T-helper 2 cell treated with Interferon-gamma antibody and Interleukin-4, amounts not matched to agents 100 ng/mL and 5 ng/mL, for 36 hours (primary cell): ENCODE measurements around the gene ATP1B2. TPM values are rescaled to one million over a fixed set of nuclear protein-coding genes. Genes with fewer than 3 reads are reported as not detected.

Source experiments
- intact Hi-C: fragments of 100-400 bp; cut with micrococcal nuclease; formaldehyde crosslinking; loops from one replicate; pipeline ENCODE4 v1.15.1; 2023
- total RNA-seq: library from RNA; stranded (reverse); gene quantifications from 2 replicates; pipeline ENCODE4 v1.2.3, GENCODE V29; 2022

The ATP1B2 gene
- total RNA-seq, 1 donor from 2014 or later: 0.16 TPM

DNA sequence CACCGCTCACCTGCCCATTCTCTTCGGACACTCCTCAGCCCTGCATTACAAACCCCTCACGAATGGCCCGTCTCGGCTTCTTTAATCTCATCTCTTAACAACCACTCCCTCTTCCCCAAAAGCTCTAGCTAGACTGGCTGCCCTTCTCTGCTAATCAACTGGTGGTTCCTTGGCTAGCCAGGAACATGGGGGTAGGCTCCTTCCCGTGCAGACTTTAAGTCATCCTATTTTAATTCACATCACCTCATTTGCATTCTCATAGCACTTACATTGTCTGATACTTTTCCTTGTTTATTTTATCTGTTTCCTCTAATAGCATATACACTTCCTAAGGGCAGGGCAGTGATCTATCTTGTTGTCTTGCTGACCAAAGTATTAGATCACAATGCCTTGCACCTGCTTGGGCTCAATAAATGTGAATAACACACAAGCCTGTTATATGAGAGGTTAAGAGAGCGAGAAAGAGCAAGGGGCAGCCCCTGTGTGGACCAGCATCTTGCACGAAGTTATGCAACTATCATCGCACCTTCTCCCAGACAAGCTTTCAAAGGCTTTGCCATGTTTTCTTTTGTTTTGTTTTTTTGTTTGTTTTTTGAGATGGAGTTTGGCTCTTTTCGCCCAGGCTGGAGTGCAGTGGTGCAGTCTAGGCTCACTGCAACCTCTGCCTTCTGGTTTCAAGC, 26.8 kb downstream of the ATP1B2 start:
- intact Hi-C loops: no loop called here

DNA sequence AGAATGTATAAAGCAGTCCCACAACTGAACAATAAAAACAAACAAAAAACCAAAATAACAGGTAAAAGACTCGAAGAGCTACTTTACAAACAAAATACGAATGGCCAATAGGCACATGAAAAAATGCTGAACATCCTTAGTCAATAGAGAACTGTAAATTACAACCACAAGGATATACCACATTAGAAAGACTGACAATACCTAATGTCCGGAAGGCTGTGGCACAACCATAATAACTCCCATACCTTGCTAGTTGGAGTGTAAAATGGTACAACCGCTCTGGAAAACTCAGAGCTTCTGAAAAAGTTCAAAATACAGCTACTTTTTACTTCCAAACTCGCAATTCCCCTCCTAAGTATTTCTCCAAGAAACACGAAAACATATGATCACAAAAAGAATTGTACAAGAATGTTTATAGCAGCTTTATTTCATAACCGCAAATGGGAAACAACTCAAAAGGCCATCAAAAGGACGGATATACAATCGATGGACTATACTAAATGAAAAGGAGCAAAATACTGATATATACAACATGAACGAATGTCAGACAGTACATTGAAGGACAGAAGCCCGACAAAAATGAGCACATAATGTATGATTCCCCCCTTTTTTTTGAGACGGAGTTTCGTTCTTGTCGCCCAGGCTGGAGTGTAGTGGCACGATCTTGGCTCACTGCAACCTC, 34.3 kb downstream of the ATP1B2 start:
- intact Hi-C loops: loop anchor here (5.0 to 10.0 kb wide), 5 partner anchors 283 to 440 kb away; partner anchors contain the start of genes ACAP1, CTDNEP1, ELP5 and HES7

DNA sequence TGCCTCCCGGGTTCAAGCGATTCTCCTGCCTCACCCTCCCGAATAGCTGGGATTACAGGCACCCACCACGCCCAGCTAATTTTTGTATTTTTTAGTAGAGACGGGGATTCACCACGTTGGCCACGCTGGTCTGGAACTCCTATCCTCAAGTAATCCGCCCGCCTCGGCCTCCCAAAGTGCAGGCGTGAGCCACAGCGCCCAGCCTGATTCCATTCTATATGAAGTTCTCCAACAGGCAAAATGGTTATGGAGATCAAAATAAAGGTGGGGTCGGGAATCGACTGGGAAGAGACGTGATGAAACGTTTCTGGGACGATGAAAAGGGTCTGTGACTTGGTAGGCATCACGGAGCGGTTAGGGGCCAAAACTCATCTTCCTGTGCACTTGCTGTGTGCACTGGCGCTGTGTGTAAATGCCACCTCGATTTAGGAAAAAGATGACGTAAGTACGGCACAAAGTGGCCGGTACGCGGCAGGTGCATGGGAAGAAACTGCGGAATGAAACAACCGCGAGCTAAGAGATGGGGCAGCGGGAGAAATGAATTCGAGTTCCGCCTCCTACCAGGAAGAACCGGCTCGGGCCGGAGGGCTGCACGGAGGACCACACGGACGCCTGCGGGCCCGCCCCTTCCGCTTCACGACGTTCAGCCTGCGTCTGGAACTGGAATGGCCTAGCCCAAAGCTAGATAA, 35.0 kb downstream of the ATP1B2 start:
- intact Hi-C loops: loop anchor here (2.0 to 10.0 kb wide), 12 partner anchors 113 to 537 kb away; partner anchors contain the start of genes ACAP1, CTDNEP1, EIF5A and ELP5

DNA sequence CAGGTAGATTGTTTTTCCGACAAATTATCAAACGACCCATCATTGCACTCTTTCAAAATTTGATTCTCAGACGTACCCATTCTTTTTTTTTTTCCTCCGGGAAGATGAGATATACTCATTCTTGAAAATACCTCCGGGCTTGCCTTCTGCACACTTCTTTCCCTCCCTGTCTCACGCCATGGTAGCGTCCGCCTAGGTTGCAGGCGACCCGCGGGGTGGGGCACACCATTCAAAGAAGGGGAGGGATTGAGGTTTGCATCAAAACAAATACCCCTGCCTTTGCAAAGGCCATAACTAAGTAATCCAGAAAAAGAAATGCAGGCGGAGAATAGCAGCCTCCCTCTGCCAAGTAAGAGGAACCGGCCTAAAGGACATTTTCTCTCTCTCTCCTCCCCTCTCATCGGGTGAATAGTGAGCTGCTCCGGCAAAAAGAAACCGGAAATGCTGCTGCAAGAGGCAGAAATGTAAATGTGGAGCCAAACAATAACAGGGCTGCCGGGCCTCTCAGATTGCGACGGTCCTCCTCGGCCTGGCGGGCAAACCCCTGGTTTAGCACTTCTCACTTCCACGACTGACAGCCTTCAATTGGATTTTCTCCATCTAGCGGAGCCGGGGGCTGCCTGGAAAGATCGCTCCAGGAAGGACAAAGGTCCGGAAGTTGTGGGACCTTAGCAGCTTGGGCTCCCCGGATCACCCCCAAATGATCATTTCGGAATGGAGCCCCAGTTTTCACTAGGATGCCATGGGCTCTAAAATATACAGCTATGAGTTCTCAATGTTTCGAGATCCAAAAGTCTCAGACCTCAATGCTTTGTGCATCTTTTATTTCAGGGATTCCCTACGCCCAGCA, 35.7 kb downstream of the ATP1B2 start:
- intact Hi-C loops: loop anchor here (1.0 to 10.0 kb wide), 13 partner anchors 36 to 536 kb away; partner anchors contain the start of genes ACAP1, ATP1B2, CTDNEP1 and EIF5A

DNA sequence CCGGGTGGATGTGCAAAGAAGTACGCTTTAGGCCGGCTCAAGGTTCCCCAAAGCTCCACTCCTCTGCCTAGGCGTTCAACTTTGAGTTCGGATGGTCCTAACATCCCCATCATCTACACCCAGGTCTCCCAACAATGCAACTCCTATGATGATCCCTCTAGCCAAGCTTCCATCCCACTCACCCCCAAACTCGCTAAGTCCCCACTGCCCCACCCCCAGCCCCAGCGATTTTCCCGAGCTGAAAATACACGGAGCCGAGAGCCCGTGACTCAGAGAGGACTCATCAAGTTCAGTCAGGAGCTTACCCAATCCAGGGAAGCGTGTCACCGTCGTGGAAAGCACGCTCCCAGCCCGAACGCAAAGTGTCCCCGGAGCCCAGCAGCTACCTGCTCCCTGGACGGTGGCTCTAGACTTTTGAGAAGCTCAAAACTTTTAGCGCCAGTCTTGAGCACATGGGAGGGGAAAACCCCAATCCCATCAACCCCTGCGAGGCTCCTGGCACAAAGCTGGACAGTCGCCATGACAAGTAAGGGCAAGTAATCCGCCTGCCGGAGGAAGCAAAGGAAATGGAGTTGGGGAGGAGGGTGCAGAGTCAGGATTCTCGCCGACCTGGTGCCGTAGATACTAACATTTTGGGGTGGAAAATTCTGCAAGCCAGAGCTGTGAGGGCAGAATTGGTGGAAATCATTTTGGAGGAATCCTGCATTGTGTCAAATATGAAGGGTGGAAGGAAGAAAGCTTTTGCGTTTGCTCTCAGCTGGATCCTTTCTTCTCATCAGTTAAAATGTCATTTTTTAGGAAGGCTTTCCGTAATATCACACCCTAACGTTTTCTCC, 36.6 kb downstream of the ATP1B2 start, which contains the start of gene TP53:
Gene TP53 (minus strand): TSS at position 419 of the 836 bp plus-strand sequence. CDS start 10,896 bp downstream, outside the sequence.
- intact Hi-C loops: loop anchor here (1.0 to 10.0 kb wide), 13 partner anchors 37 to 536 kb away; partner anchors contain the start of genes ACAP1, ATP1B2, CTDNEP1 and EIF5A

DNA sequence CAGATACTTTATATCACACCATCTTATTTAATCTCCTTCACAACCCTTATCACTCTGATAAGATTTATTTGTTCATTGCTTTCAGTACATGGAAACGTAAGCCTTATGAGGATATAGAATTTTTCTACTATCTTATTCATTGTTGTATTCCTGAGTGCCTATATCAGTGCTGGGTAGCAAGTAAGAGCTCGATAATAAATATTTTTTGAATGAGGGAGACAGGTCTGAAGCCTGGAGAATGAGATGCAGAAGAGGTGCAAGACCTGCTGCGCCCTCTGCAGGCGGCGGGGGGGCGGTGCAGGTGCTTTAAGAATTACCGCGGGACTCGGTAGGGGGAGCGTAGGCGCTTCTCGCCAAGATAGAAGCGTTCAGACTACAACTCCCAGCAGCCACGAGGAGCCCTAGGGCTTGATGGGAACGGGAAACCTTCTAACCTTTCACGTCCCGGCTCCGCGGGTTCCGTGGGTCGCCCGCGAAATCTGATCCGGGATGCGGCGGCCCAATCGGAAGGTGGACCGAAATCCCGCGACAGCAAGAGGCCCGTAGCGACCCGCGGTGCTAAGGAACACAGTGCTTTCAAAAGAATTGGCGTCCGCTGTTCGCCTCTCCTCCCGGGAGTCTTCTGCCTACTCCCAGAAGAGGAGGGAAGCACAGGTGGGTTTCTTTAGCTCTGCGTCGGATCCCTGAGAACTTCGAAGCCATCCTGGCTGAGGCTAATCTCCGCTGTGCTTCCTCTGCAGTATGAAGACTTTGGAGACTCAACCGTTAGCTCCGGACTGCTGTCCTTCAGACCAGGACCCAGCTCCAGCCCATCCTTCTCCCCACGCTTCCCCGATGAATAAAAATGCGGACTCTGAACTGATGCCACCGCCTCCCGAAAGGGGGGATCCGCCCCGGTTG, 37.4 kb downstream of the ATP1B2 start, which contains the start of gene WRAP53:
Gene WRAP53 (plus strand): TSS at position 570 of the 900 bp plus-strand sequence. CDS start 172 bp downstream, at position 742.
- intact Hi-C loops: loop anchor here (1.0 to 10.0 kb wide), 18 partner anchors 38 to 535 kb away; partner anchors contain the start of genes ACAP1, ATP1B2, CTDNEP1 and EIF5A

DNA sequence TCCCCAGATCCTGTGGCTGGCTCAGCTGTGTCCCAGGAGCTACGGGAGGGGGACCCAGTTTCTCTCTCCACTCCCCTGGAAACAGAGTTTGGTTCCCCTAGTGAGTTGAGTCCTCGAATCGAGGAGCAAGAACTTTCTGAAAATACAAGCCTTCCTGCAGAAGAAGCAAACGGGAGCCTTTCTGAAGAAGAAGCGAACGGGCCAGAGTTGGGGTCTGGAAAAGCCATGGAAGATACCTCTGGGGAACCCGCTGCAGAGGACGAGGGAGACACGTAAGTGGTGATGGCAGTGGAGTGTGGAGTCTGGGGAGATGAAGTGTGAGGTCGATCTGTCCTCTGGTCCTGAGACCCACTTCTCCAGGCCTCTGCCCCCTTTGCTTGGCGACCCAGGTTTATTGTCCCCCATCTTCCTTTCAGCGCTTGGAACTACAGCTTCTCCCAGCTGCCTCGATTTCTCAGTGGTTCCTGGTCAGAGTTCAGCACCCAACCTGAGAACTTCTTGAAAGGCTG, 38.1 kb downstream of the ATP1B2 start:
- intact Hi-C loops: loop anchor here (1.0 to 10.0 kb wide), 10 partner anchors 57 to 437 kb away; partner anchors contain the start of genes ACAP1, CTDNEP1, ELP5 and HES7

DNA sequence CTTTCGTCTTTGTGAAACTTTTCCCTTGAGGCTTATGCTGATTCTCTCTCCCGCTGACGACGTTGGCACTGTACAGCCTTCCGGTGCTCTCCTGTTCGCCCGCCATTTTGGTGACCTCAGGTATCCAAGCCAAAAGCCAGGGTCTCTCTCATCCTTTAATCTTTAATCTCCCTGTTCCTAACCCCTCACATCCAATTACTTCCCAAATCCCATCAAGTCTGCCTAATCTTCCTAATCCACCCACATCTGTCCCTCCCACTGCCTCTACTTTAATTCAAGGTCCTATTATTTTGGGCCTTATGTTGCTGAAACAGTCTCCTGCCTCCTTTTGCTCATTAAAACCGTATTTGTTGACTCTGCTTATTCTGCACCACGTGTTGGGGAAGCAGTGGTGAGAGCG, 44.9 kb downstream of the ATP1B2 start:
- intact Hi-C loops: no loop called here

DNA sequence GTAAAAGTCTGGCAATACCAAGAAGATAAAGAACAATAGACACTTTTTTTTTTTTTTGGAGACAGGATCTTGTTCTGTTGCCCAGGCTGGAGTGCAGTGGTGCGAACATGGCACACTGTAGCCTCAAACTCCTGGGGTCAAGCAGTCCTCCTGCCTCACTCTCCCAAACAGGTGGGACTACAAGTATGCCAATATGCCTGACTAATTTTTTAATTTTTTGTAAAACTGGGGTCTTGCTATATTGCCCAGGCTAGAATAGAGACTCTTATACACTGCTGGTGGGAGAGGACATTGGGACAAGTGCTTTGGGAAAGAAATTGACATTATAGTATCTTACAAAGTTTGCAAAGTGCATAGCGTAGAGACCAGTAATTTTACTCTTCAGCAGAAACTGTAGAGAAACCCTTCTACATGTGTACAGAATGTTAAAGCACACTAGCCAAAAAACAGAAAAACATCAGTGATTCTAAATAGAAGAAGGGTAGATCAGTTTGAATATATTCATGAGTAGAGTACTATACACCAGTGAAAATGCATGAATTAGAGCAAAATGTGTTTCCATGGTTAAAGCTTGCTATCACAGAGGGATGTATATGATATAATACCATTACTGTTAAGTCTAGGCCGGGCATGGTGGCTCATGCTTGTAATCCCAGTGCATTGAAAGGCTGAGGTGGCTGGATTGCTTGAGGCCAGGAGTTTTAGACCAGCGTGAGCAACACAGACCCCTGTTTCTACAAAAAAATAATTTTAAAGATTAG, 47.3 kb downstream of the ATP1B2 start:
- intact Hi-C loops: no loop called here

DNA sequence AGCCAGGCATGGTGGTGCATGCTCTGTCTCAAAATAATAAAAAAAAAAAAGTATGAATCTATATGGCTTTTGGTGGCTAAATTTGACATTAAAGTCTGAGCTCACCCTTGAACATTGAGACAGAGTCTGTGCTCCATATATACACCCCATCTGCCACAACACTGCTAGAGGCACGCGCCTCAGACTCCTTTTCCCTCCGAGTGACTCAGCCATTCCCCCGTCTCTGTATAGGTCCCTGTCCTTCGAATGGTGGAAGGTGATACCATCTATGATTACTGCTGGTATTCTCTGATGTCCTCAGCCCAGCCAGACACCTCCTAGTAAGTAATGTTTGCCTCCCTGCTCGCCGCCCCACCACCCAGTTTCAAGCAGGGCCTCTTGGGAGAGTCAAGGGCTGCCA, 49.8 kb downstream of the ATP1B2 start:
- intact Hi-C loops: no loop called here

DNA sequence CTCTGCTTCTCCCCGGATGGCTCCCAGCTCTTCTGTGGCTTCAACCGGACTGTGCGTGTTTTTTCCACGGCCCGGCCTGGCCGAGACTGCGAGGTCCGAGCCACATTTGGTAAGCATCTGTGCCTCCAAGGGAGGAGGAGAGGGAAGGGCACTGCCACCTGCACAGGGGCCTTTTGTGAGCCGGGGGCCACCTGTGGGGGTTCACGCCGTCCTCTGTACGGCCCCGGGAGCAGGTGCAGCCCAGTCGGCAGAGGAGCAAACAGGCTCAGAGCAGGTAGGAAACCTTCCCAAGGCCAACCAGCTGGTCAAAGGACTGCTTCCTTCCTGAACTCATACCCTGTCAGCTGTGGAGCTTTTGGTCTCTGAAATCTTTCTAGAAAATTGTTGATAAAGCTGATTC, 51.0 kb downstream of the ATP1B2 start:
- intact Hi-C loops: no loop called here

DNA sequence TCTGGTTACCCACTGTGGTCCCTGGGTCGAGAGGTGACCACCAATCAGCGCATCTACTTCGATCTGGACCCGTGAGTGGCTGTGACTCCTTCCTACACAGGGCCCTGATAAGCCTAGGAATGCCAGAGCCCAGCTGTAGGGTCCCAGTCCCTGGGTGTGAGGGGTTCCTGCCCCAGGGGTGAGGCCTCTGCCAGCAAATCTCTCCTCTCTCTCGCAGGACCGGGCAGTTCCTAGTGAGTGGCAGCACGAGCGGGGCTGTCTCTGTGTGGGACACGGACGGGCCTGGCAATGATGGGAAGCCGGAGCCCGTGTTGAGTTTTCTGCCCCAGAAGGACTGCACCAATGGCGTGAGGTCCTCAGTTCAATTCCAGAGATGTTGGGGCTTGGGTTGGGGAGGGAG, 52.0 kb downstream of the ATP1B2 start:
- intact Hi-C loops: no loop called here

DNA sequence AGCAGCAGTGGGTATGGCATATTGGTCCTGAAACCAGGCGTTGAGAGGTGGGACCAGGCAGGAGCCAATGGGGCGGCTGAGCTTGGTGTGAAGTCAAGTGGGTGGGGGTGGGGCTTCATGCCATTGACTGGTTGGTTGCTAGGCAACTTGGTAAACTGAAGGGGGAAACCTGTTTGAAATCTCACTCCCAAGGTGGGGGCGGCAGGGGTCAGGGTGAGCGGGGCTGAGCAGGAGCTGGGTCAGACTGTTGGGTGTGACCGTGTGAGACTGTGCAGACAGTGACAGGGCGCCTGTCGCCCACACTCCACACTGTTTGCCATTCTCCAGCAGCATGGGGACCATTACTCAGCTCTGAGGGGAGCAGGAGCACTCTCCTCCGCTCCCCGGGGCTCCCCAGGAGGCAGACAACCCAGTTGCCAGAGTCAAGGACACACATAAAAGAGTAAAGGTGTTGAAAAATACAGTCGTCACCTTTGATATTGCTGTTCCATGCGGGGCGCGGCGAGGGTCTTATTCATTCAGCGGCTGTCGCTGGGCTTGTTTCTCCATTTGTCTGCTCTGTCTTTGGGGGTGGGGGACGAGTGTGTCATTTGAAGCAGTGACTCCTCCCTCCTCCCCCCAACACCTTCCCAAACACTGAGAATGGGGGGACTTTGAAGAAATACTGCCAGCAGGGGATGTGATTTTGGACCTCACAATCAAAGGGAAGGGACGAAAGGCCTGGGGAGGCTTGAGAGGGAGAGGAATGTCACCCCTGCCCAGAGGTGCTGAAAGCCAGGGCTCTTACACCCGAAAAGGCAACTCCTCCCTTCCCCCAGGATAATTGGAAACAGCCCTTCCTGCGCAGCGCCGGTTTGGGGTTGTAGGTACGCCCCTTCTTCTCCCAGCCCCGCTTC, 53.1 kb downstream of the ATP1B2 start:
- intact Hi-C loops: no loop called here

DNA sequence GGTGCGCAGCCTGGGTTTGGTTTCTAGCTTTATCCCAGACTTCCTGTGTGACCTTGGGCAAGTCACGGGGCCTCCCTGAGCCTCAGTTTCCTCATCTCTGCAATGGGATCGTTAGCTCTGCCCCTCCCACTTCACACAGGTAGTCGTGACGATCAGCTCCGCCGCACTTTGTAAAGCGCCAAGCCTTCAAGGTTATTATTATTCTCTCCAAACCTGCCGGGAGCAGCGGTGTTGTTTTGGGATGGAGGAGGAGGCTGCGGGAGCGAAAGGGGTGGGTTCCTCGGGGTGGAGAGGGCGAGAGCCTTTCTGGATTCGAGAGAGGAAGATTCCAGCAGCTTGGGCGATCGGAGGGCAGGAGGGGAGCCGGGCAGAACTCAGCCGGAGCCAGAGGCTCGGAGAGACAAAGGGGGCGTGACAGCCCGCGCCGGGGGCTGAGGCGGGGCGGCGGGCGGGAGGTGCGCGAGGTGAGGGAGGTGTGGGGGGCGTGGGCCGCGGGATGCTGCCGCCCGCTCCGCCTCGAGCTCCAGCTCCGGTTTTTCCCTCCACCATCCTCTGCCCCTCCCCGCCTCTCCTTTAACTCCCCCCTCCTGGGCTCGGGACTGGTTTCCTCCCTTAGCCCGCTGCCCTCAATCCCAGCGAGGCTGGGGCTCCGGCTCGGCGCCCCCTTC, 54.0 kb downstream of the ATP1B2 start, which contains the start of gene EFNB3:
Gene EFNB3 (plus strand): TSS at position 602 of the 668 bp plus-strand sequence. CDS start 397 bp downstream, outside the sequence.
- intact Hi-C loops: no loop called here
